ENCODE data around the gene PIMREG.

The PIMREG gene, protein sequence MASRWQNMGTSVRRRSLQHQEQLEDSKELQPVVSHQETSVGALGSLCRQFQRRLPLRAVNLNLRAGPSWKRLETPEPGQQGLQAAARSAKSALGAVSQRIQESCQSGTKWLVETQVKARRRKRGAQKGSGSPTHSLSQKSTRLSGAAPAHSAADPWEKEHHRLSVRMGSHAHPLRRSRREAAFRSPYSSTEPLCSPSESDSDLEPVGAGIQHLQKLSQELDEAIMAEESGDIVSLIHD

DNA sequence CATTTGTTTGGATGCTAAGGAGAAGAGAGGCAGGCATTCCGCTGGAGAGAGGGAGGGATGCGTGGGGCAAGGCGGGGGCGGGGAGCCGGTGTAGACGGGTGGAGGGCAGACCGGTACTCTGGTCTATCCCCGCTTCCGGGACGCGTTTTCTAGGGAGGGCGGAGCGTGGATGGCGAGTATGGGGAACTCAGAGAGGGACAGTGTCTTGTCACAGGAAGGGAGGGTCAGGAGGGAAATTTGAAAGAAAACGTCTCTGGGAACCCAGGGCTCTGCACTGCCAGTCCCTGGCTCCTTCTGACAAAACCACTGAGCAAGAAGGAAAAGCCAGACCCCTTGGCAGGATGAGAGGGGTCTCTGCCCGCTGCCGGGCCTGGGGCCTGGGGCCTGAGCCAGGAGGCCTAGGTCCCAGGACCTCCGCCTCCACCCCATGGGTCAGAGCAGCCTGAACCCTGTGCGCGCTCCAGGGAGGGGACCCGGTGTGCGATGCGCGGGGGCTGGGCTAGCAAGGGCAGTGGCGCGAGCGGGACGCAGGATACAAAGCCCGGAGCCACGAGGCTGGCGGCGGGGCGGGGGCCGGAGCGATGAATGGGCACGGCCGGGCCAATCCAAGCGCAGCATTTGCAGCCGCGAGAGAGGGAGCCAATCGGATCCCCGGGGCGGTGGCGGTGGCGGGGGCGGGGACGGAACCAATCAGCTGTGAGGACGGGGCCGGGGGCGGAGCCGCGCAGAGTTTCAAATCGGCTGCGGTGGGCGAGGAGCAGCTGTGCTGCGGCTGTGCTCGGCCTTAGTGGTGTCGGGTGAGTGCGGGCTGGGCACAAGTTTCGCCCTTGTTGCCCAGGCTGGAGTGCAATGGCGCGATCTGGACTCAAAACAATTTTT, at the start of gene PIMREG:
Gene PIMREG, plus strand, starts transcription at position 764 of the 879 bp plus-strand sequence. CDS start 656 bp downstream, outside the sequence.
- DNase-seq (ENCODE audit: low read depth): peak; percentile 77

- DNase-seq (ENCODE audit: low read depth): no peak
Observed at GRCh38 chr17:6398955-6399354, 45.3 kb upstream of the PIMREG start.

DNA sequence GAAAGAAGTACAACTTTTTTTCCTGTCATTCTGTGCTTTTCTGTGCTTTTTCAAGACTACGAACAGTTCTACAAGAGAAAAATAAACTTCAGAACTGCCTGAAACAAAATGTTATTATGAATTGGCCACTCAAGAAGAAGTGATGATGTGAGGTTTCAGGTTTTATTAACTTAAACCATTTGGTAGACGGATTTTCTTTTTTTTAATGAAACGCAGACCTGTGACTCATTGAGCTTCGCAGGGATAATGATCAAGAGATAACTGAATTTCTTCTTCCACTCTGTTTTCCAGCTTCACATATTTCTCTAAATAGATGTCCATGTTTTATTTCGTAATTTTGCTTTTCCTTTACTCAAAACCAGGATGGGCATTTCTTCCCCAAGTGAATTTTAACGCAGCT, 42.0 kb upstream of the PIMREG start:
- DNase-seq (ENCODE audit: low read depth): no peak

DNA sequence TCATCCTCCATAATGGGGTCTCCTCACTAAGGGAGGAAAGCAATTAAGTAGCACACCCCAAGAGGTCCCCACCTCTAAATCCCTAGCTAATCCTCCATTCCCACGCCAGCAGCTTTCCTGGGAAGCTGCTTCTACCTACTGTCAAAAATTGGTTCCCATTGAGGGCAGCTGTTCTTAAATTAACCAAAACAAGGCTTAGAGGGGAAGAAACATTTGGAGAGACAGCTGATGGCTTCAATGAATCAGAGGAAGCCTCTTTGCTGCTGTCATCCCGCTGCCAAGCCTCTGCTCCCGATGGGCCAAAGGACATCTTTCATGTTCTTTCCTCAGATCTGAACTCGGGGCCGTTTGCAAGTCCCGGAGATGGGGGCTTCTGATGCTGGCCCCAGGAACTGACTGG, 36.0 kb upstream of the PIMREG start:
- DNase-seq (ENCODE audit: low read depth): no peak

GRCh38 chr17:6408735-6409134, 35.5 kb upstream of the PIMREG start:
- DNase-seq (ENCODE audit: low read depth): no peak

DNA sequence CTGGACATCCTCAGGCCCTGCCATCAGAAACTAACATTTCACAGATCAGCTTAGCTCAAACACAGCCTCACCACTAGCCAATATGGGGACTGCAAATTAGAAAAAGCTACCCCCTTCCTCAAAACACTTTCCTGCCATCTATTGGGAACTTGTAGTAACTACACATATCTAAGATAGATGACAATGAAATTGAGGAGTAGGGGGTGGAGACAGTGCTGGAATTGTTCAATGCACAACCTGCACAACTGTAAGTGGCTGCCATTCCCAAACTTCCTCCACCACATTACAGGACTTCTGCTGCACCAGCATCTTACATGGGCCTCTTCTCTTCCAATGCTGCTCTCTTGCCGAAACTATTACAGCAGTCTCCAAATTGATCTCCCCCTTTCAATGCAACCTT, 31.2 kb upstream of the PIMREG start:
- DNase-seq (ENCODE audit: low read depth): no peak

- no peak for DNase-seq (ENCODE audit: low read depth)
Observed at GRCh38 chr17:6415616-6416015, 28.6 kb upstream of the PIMREG start.

DNA sequence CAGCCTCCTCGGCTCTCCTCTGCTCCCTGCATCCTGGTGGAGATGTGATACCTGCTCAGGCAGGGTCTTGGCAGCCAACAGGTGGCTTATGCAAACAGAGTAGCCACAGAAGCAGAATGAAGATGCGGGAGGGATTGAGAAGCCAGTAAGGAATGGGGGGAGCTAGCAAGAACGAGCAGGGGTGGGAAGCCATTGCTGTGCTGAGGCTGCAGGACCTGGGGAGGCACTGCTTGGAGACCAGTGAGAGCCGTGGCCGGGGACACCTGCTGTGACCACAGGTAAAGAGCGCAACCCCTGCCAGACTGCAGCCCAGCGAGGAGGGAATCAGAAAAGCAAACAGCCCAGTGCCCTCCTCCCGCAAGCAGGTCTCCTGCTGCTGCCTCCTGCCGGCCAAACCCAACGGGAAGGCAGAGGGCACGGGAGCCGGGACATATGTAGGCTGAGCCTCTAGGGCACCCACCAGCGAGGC, 24.0 kb upstream of the PIMREG start:
- no peak for DNase-seq (ENCODE audit: low read depth)

DNA sequence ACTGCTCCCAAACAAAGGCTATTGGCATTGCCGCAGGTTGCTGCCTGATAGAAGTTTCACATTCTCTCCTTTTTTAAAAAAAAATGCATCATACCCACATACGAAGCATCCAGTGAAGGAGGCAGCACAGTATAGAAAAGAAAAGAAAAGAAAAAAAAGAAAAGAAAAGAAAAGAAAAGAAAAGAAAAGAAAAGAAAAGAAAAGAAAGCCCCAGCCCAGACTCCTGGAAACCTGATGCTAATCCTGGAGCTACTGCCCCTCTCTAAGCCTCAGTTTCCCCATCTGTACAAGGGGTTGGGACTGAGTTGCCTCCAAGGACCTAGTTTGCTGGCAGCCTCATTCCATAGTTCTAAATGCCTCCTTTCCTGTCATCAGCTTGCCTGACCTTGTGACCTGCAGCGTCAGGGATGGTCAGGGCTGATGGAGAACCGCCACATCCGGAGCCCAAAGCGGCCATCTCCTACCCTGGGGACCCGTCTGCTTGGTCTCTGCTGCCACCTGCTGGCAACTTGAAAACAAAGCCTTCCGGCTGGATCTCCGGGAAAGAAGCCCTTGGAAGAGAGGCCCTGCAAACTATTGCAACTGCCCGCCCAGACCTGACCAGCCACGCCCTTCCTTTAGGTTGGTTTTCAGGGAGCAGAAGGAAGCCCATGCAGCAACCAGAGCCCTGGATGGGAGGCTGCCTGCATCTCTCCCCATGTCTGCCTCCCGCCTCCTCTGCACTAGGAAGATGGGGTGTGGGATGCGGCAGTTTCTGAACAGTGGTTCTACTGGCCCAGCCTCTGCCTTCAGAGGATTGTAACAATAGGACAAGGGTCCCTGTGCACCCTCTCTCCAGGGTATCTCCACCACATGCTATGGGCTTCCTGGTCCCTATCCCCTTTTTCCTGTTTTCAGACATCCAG, 22.3 kb upstream of the PIMREG start:
- DNase-seq (ENCODE audit: low read depth): peak; percentile 58

DNA sequence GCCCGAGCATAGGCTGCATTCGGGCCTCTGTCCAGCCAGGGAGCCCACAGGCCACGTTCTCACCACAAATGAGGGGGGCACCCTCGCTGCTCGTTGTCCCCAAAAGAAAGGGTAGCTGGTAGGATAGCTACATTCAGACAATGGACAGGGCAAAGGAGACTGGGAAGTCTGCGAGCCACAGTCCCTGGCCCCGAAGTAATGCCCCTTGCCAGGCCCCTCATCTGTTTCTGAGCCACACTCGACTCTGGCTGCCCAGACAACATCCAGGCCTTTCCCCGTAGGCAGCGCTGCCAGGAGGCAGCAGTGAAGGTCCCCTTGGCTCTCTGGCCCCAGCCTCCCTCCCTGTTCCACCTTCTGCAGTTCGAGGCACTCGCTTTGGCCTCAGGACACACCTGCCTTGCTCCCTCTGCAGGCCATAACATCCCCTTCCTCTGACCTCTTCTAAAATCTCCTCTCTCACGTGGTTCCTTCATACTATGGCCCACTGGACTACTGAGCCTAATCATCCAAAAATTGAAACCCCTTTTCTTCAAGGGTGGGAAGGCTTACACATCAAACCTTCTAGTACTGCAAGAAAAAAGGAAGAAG, 21.5 kb upstream of the PIMREG start:
- no peak for DNase-seq (ENCODE audit: low read depth)

DNA sequence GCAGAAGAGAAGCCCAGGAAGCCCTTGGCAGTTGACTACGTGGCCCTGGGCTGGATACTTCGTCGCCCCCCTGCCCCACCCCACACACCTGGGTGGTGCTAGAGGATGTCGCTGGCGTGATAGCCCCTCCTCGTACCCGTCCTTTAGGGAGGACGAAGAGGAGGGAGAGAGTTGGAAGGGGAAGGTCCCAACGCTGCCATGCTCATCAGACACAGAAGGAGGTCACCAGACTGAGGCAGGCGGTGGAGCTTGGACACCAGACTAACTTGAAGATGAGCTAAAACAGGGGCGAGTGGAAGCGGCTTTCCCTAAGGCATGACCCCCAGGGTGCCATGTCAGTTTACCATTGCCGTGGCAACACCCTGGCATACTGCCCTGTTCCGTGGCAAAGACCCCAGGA, 20.3 kb upstream of the PIMREG start:
- no peak for DNase-seq (ENCODE audit: low read depth)

- DNase-seq (ENCODE audit: low read depth): no peak
Observed at GRCh38 chr17:6425407-6425806, 18.8 kb upstream of the PIMREG start.

DNA sequence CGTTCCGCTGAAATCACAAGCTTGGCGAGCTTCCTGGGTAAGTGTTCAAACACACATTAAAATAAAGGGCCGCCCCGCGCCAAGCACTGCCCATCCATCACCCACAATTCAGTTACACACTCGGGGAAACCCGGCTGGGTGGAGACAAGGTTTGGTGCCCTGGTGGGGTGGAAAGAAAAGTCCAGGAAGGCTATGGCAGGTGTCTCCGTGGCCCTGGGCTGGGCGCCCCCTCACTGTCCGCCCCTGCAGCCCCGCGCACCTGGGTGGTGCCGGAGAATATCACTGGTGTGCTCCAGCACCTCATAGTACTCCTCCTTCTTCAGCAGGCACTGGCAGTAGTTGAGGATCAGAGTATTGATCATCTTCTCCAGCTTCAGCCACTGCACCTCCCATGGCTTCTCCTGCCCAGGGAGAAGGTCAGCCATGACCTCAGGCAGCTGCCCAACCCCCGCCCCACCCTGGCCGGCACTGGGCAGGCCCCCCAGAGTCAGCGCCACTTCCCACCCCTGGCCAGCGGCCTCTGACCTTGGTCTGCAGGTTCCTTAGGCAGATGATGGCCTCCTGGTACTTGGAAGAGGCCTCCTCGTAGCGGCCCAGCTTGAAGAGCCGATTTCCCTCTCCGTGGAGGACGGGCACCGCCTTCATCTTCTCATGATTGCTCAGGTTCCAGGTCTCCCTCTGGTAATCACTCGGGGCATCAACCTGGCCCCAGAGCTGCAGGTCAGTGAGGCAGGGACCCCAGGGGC, 17.7 kb upstream of the PIMREG start:
- no peak for DNase-seq (ENCODE audit: low read depth)

GRCh38 chr17:6427279-6427781, 16.9 kb upstream of the PIMREG start:
- no peak for DNase-seq (ENCODE audit: low read depth)

DNA sequence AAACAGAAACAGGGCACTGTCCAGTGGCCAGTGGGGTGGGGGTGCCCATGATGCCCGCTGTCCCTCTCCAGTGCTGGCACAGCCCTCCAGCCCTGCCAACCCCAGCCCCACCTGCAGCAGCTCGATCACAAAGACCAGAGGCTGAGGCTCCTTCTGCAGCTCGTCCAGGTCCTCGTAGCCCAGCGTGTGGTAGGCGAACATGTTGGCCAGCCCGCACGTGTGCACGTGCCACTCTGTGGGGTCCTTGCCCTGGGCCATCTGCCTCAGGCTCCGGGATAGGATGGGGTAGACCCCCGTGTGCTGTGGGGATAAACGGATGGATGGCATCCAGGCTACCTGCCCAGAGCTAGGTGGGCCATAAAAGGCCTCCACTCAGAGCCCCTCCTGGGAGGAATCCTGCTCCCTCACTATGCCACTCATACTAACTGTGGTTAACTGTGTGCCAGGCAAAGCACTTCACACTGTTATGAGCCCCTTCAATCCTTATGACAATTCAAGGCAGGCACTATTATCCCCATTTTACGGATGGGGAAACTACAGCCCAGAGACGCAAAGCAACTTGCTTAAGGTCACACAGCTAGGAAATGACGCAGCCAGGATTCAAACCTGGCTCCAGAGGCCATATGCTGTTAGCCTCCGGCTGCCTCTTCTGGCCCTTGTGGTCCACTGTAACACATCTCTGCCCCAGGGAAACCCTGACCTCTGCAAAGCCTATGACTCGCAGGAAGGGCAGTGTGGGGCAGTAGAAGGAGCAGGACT, 15.9 kb upstream of the PIMREG start:
- DNase-seq (ENCODE audit: low read depth): no peak

DNA sequence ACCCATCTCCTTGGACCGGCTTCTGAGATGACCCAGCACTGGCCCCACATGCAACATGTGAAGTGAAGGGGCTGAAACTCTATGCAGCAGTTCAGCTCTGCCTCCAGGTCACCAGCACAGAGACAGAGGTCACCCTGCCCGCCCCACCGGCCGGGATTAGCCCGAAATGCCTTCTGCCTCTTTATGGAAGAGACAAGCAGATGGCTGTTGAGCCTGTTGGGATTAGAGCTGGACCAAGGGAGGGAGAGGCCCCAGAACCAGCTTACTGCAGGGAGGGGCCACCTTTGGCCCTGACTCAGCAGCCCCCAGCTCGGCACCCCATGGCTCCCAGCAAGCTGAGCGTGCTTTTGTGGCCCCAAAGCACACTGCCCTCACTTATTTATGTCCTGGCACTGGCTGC, 15.0 kb upstream of the PIMREG start:
- DNase-seq (ENCODE audit: low read depth): no peak

DNA sequence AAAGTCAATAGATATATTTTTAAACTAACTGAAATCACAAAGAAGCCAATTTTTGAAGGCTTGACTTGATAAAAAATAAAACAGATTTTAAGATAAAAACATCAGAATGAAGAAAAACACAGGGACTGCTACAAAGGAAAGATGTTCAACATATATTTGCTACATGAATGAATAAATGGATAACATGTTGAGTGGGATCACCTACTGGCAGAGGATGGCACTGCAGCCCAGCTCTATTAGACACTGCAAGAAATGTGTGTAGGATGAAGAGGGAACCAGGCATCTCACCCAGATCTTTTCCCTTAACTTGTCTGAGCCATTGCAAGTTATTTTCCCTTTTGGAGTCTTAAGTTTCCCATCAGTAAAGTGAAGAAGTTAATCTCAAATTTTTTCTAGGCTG, 13.5 kb upstream of the PIMREG start:
- DNase-seq (ENCODE audit: low read depth): no peak

DNA sequence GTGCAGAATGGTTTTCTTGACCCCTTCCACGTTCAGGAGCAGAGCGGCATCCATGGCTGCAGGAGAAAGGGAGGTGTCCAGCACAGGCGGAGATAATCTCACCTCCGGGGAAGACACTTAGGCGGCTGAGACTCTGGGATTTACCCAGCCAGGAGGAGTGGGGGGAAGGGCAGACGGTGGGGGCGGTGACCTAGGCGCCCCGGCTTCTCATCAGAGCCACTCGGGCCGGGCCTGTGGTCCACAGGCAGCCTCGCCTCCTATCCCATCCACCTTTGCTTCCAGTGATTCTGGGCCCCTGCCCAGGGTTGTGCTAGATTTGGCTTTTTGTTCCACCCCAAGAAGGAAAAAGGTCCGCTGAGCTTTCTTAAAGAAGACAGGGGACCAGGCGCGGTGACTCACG, 9.2 kb upstream of the PIMREG start, which contains the start of gene AIPL1:
Gene AIPL1, minus strand, starts transcription at position 71 of the 400 bp plus-strand sequence. Its CDS starts 17 bp downstream, at position 54.
- DNase-seq (ENCODE audit: low read depth): no peak

- peak; percentile 19 for DNase-seq (ENCODE audit: low read depth)
Observed at GRCh38 chr17:6435968-6436367, 8.3 kb upstream of the PIMREG start.

DNA sequence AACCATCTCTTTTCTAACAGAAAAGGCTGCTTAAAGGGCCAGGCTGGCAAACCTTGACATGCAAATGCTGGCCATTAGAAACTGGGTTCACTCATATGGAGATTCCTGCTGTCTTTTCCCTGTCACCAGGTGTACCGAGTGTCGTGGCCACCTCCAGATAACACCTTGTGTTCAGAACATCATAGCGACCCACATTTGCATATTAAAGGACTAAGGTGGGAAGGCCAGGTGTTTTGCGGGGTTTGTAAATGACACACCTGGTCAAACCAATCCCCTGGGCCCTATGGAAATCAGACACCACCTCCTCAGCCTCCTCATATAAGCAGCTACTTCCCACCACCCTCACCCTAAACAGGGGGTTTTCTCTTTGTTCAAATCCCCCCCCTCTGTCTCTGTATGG, 6.8 kb upstream of the PIMREG start:
- DNase-seq (ENCODE audit: low read depth): no peak
